ENCODE measurements around the gene EFCAB12.
A peak's percentile ranks its signal among the peaks of the same experiment; 100 is the strongest.
"Not testable (repeated sequence)": the region's sequence is repeated elsewhere in the genome, so short reads cannot be mapped to it uniquely, and the experiment has no call there.

The EFCAB12 gene

DNA sequence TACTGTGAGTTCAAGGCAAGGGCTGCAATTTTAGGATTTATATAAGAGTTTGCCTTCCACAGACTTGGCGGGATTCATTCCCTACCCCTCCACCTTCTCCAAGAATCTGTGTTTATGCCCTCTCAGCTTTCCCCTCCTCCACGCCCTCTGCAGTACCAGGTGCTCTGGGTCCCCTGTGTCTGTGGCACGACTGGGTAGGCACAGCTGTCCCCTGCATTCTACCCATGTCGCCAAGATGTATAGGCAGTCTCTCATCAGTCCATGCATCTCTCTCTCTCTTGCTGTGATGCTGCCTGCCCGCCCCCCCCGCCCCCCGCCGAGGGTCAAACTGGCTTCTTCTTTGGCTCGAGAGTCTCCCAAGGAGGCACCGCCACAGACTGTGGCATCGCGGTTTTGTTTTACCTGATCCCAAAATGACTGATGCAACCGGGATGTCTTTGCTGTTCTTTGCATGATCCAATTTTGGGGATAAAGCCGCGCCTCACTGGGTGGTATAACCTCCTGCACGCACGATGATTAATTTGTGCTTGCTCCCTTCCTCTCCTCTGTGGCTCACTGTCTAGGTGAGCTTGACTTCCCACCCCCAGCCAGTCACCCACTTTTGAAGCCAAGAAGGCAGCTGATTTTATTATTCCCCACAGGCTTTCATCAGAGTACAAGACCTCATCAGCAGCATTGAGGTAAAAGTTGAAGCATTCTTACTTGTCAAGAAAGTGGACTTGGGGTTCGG, 43.7 kb downstream of the EFCAB12 start:
- no peaks in the 10 kb centered on the region for H3K9me3 Mint-ChIP-seq
- H3K27me3 Mint-ChIP-seq = no peaks in the 10 kb centered on the region
- no peak overlapping the region for H3K27ac Mint-ChIP-seq
- no peaks in the 10 kb centered on the region for H3K4me1 Mint-ChIP-seq
- no peak for DNase-seq
- ATAC-seq = no peak
- peaks cover 19% of the 10 kb centered on the region for H3K36me3 Mint-ChIP-seq (ENCODE audit: low read depth)
- H3K4me3 Mint-ChIP-seq = no peak overlapping the region

DNA sequence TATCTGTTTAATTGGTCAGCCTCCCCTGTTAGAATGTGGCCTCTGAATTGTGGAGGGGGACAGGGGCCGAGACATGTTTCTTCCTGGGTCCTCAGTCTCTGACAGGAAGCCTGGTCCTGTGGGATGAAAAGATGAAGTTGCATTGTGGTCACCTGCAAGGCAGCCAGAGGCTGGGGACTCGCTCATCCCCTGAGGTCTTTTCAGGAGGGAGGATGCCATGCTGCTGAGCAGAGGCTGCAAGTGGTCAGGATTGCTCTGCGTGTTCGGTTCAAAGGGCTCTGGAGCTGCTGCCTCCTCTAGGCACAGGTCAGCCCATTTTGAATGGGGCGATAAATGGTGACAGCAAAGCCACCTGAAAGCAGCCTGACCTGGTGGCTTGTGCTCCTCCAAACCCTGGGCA, 44.3 kb downstream of the EFCAB12 start:
- H3K36me3 Mint-ChIP-seq (ENCODE audit: low read depth) = peaks cover 19% of the 10 kb centered on the region
- H3K4me1 Mint-ChIP-seq, H3K27me3 Mint-ChIP-seq, H3K4me3 Mint-ChIP-seq, H3K27ac Mint-ChIP-seq, H3K9me3 Mint-ChIP-seq, ATAC-seq, DNase-seq: not testable (repeated sequence)

DNA sequence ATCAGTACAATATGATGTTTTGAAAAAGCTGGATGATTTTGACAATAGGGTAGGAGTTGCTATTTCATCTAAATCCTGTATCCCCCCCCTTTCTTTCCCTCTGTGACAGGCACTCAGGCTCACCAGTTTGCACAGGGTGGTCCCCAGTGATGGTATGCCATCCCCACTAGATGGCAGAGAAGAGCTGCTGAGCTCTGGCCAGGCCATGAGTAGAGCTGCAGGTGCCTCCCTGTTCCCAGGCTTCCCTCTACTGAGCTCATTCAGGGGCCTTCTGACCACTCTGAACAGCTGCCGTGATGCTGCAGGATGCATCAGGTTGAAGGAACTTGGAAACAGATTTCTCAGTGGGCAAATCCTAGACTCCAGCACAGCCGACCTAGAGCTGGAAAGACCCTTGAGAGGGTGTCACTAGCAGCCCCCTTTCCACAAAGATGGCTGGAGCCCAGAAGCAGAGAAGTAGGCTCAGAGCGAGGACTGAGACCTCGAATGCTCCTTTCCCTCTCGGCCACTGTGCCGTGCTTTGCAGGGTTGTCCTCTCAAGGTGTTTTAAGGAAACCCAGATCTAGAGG, 45.1 kb downstream of the EFCAB12 start:
- Mint-ChIP-seq H3K4me3 (no peak overlapping the region), H3K27me3 (no peaks in the 10 kb centered on the region), H3K36me3 (ENCODE audit: low read depth) (peaks cover 17% of the 10 kb centered on the region), H3K9me3 (no peaks in the 10 kb centered on the region), H3K4me1 (no peaks in the 10 kb centered on the region), H3K27ac (no peak overlapping the region)
- ATAC-seq (peak; percentile 97), DNase-seq (peak; percentile 51)

DNA sequence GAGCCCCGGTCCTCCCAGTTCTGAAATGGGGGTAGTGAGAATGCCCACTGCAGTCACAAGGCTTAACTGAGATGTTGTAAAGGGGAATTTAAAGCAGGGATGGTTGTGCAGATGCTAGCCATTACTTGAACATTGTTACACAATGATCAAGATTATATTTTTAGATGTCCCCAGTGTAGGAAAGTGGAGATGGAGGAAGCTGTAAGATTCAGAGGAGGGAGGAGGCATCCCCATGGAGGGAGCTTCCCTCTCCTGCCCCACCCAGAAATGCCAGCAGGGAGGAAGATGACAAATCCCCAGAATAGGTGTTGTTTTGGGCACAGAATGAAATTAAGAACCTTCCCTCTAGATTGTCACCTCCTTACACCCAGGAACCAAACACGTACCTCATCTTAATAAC, 46.1 kb downstream of the EFCAB12 start:
- Mint-ChIP-seq H3K27me3 (no peaks in the 10 kb centered on the region), H3K4me1 (no peaks in the 10 kb centered on the region), H3K9me3 (no peaks in the 10 kb centered on the region), H3K4me3 (no peak overlapping the region), H3K36me3 (ENCODE audit: low read depth) (peaks cover 8% of the 10 kb centered on the region), H3K27ac (no peak overlapping the region)
- no peak for ATAC-seq
- no peak for DNase-seq

DNA sequence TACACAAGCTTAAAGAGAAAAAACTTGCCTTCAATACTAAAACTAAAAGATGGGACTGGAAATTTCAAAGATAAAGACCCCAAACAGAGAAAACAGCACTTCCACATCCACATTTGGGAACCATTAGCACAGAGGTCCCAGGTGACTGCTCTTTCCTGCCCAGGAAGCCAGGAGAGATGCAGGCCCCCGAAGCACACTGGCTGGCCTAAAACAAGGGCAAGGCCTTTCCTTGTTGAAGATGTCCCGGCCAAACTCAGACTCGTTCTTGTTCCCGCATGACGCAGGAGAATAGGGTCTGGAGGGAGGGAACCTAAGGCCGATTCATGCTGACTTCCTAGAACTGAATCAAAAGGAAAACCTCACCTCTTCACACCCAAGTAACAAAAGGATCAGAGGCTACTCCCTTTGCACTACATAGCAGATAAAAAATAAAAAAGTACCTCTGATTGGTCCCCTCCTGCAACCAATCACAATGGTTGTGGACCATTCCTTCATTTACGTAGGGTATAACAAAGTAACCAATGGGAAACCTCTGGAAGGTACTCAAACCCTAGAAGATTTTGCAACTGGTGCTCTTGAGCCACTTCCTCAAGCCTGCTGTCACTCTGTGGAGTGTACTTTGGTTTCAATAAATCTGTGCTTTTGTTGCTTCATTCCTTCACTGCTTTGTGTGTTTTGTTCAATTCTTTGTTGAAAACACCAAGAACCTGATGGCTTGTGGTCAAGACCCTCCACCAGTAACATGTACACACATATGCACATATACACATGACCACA, 48.7 kb downstream of the EFCAB12 start:
- ATAC-seq = no peak
- Mint-ChIP-seq H3K4me1 (no peaks in the 10 kb centered on the region), H3K27me3 (no peaks in the 10 kb centered on the region), H3K36me3 (ENCODE audit: low read depth) (no peaks in the 10 kb centered on the region), H3K9me3 (no peaks in the 10 kb centered on the region), H3K27ac (no peak overlapping the region), H3K4me3 (no peak overlapping the region)
- no peak for DNase-seq

DNA sequence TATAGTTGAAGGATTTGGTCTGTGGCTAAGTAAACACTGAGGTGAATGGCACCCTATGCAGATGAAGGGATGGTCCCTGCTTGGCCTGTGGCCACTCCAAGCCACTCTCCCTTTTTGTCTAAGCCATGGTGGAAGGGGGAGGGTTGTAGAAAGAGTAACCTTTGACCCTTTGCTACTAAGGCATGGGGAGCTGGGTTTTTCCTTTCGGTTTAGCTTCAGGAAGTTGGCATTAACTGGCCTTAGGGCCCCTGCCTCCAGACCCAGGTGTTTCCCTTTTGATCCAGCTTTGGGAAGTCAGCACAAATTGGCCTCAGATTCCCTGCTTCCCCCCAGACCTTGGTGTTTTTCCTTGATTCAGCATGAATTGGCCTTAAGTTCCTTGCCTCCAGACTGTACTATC, 49.5 kb downstream of the EFCAB12 start:
- Mint-ChIP-seq H3K4me1 (no peaks in the 10 kb centered on the region), H3K9me3 (no peaks in the 10 kb centered on the region), H3K4me3 (no peak overlapping the region), H3K27ac (no peak overlapping the region), H3K27me3 (no peaks in the 10 kb centered on the region), H3K36me3 (ENCODE audit: low read depth) (no peaks in the 10 kb centered on the region)
- DNase-seq (no peak), ATAC-seq (no peak)

DNA sequence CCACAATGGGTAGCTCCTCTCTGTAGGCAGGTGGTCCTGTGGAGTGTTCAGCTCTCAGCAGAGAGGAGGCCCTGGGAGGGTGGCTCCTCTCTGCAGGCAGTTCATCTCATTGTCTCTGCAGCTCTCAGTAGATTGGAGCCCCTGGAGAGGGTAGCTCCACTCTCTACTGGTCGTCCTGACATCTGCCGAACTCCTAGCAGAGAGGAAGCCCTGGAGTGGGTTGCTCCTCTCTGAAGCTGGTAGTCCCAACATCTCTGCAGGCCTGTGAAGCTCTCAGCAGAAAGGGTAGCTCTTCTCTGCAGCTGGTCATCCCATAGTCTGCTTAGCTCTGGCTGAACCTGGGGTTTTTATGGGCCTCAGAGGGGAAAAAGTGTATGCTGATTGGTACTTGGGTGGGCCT, 50.8 kb downstream of the EFCAB12 start:
- no peaks in the 10 kb centered on the region for H3K36me3 Mint-ChIP-seq (ENCODE audit: low read depth)
- no peak overlapping the region for H3K4me3 Mint-ChIP-seq
- H3K9me3 Mint-ChIP-seq = no peaks in the 10 kb centered on the region
- ATAC-seq (no peak), DNase-seq (no peak)
- no peak overlapping the region for H3K27ac Mint-ChIP-seq
- H3K4me1 Mint-ChIP-seq = no peaks in the 10 kb centered on the region
- H3K27me3 Mint-ChIP-seq = no peaks in the 10 kb centered on the region

DNA sequence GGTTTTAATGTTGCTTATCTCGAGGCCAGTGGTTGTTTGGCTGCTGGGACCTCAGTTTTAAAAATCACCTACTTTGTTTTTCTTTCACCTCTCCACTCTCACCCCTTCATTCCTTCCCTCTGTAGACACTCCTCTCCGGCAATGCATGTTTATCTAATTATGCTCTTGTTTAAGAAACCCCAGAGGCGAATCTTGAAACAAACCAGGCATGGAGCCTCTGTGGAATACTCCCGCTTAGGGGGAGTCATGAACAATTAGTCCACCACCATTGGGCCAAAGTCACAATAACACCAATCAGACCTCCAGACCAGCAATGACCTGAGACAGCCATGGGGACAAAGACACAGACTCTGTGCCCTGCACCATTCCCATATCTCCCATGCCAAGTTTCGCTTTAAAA, 53.3 kb downstream of the EFCAB12 start:
- Mint-ChIP-seq H3K27me3 (no peaks in the 10 kb centered on the region), H3K9me3 (no peaks in the 10 kb centered on the region), H3K4me3 (no peak overlapping the region), H3K4me1 (no peaks in the 10 kb centered on the region), H3K36me3 (ENCODE audit: low read depth) (no peaks in the 10 kb centered on the region), H3K27ac (no peak overlapping the region)
- DNase-seq (no peak), ATAC-seq (no peak)

DNA sequence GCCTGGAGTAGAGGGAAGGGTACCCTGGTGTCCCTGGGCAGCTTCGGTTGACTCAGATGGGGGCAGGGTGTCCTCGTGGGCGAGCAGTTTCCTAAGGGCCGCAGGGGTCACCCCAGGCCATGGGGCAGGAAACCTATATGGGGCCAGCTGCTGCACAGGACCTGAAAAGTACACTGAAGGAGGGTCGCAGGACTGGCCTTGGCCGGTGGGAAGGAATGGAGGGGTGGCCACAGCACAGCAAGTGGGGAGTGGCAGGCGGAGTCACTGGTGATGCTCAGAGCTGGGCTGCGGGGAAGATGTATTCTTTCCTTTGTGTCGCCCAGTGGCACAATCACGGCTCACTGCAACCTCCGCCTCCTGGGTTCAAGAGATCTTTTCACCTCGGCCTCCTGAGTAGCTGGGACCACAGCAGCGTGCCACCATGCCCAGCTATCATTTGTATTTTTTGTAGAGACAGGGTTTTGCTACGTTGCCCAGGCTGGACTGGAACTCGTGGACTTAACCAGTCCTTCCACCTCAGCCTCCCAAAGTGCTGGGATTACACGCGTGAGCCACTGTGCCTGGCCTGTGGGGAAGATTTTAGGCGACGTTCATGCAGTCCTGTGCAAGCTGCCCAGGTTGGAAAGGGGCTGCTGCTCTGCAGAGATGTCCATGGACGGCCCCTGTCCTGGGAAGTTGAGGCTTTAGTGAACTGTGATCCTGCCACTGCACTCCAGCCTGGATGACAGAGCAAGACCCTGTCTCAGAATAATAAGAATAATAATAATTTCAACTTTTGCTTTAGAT, 57.2 kb downstream of the EFCAB12 start:
- DNase-seq = no peak
- no peaks in the 10 kb centered on the region for H3K36me3 Mint-ChIP-seq (ENCODE audit: low read depth)
- H3K4me3 Mint-ChIP-seq = no peak overlapping the region
- ATAC-seq = no peak
- H3K27ac Mint-ChIP-seq = no peak overlapping the region
- no peaks in the 10 kb centered on the region for H3K9me3 Mint-ChIP-seq
- no peaks in the 10 kb centered on the region for H3K27me3 Mint-ChIP-seq
- H3K4me1 Mint-ChIP-seq = no peaks in the 10 kb centered on the region

DNA sequence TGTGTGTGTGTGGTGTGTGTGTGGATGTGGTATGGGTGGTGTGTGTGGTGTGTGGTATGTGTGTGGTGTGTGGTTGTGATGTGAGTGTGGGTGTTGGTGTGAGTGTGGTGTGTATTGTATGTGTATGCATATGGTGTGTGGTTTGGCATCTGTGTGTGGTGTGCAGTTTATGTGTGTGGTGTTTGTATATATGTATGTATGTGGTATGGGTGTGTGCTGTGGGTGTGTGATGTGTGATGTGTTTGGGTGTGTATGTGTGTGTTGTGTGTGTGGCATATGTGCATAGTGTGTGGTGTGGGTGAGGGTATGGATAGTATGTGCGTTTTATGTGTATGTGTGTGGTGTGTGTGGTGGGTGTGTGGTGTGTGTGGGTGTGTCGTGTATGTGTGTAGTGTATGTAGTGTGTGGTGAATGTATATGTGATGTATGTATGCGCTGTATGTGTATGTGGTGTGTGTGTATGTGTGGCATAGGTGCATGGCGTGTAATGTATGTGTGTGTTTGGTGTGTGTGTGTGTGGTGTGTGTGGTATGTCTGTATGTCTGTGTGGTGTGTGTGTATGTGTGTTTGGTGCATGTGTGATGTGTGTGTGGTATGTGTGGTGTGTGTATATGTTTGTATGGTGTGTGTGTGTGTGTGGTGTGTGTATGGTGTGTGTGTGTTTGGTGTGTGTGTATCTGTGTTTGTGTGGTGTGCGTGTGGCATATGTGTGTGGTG, 58.0 kb downstream of the EFCAB12 start:
- no peak for DNase-seq
- no peak for ATAC-seq
- Mint-ChIP-seq H3K27ac (no peak overlapping the region), H3K27me3 (no peaks in the 10 kb centered on the region), H3K4me3 (no peak overlapping the region), H3K9me3 (no peaks in the 10 kb centered on the region), H3K4me1 (no peaks in the 10 kb centered on the region), H3K36me3 (ENCODE audit: low read depth) (no peaks in the 10 kb centered on the region)

DNA sequence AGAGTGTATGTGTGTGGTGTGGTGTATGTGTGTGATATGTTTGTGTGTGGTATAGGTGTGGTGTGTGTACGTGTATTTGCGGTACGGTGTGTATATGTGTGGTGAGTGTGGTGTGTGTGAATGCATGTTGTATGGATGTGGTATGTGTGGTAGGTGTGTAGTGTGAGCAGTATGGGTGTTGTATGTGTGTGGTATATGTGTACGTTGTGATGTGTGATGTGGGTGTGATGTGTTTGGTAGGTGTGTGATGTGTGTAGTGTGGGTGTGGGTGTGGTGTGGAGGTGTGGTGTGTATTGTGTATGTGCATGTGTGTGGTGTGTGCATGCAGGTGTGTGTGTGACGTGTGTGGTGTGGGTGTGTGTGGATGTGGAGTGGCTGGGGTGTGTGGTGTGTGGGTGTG, 58.7 kb downstream of the EFCAB12 start:
- H3K27me3 Mint-ChIP-seq = no peaks in the 10 kb centered on the region
- H3K27ac Mint-ChIP-seq = no peak overlapping the region
- H3K9me3 Mint-ChIP-seq = no peaks in the 10 kb centered on the region
- ATAC-seq = no peak
- no peak overlapping the region for H3K4me3 Mint-ChIP-seq
- no peak for DNase-seq
- H3K36me3 Mint-ChIP-seq (ENCODE audit: low read depth) = no peaks in the 10 kb centered on the region
- no peaks in the 10 kb centered on the region for H3K4me1 Mint-ChIP-seq

DNA sequence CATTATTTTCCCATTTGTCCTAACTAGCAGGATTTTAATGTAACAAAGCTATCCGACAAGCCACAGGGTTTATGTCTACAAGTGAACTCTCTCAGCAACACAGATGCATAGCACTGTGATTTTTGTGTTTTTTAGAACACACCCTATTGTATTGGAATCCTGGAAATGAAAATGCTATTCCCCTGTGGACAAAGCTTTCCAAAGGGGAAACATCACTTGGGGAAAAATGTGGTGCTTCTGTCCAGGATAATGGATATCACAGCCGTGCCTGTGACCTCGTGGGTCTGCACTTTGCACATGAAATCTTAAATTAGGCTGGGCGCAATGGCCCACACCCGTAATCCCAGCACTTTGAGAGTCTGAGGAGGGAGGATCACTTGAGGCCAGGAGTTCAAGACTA, 60.6 kb downstream of the EFCAB12 start:
- no peaks in the 10 kb centered on the region for H3K9me3 Mint-ChIP-seq
- DNase-seq = no peak
- H3K4me1 Mint-ChIP-seq = no peaks in the 10 kb centered on the region
- no peak overlapping the region for H3K4me3 Mint-ChIP-seq
- H3K27ac Mint-ChIP-seq = no peak overlapping the region
- ATAC-seq = no peak
- no peaks in the 10 kb centered on the region for H3K27me3 Mint-ChIP-seq
- H3K36me3 Mint-ChIP-seq (ENCODE audit: low read depth) = no peaks in the 10 kb centered on the region

DNA sequence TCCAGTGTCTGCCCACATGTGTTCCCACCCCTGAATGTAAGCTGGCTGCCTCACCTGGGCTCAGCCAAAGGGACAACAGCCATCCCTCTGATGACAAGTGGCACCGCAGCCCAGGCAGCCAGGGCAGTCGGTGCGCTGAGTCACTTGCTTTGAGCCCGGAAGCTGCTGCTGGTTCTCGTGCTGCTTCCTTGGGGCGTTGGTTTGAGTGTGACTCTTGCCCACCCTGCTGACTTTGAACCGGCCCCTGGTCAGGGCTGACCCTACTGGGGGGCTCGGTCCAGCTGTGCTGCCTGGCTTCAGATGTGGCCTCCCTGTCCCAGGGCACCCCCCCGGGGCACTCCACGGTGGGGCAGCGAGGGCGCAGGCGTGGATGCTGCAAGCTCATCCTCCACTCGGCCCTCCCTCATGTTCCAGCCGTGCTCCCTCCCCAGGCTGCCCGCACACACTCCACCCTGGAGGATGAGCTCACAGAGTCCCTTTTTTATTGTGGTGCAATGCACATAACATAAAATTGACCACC, 62.1 kb downstream of the EFCAB12 start:
- Mint-ChIP-seq H3K4me1 (no peaks in the 10 kb centered on the region), H3K9me3 (no peaks in the 10 kb centered on the region), H3K36me3 (ENCODE audit: low read depth) (no peaks in the 10 kb centered on the region), H3K27ac (no peak overlapping the region), H3K27me3 (no peaks in the 10 kb centered on the region), H3K4me3 (no peak overlapping the region)
- ATAC-seq (no peak), DNase-seq (no peak)
